CD4-positive, CD25-positive, alpha-beta regulatory T cell (primary cell): ENCODE data around the gene RAD51B. TPM values are rescaled to one million over a fixed set of nuclear protein-coding genes. Genes with fewer than 3 reads are reported as not detected.
A peak's percentile ranks its signal among the peaks of the same experiment; 100 is the strongest.

Experiments
- ATAC-seq, 2 donors: fragments of 150-1000 bp; cut with Tn5 transposase; one replicate each; pipeline ENCODE4 v1.10.0; 2021; ENCODE audit warnings: low read depth in 2 of 2, moderate number of reproducible peaks in 2 of 2, moderate library complexity in 1 of 2
- DNase-seq, 3 donors: peaks; one replicate each; pipeline versions ENCODE4 v3.0.0 to v3.0.0-alpha.2; 2012 to 2022; ENCODE audit warnings: mixed read lengths in 1 of 3
- H3K27ac ChIP-seq: one replicate; pipeline ENCODE4 v1.7.0; 2013; ENCODE audit warnings: mild to moderate bottlenecking, low read length; ENCODE audit not compliant: insufficient read depth, poor library complexity, severe bottlenecking
- H3K27me3 ChIP-seq: one replicate; pipeline ENCODE4 v1.7.0; 2013; ENCODE audit warnings: low read length; ENCODE audit not compliant: control insufficient read depth, insufficient read depth
- H3K36me3 ChIP-seq: one replicate; pipeline ENCODE4 v1.7.0; 2013; ENCODE audit warnings: mild to moderate bottlenecking, low read length, moderate library complexity; ENCODE audit not compliant: control insufficient read depth, insufficient read depth
- H3K4me1 ChIP-seq: 2 replicates; pipeline ENCODE4 v1.7.0; 2013; ENCODE audit warnings: mild to moderate bottlenecking, low read length; ENCODE audit not compliant: insufficient read depth, control insufficient read depth, poor library complexity, severe bottlenecking
- H3K4me3 ChIP-seq: one replicate; pipeline ENCODE4 v1.7.0; 2013; ENCODE audit warnings: low read depth, mild to moderate bottlenecking, low read length, moderate library complexity
- H3K9me3 ChIP-seq, 2 experiments: 1 replicate in 1 of 2; 2 replicates in 1 of 2; pipeline ENCODE4 v1.7.0; 2013; ENCODE audit warnings: low read length in 2 of 2, mild to moderate bottlenecking in 1 of 2, moderate library complexity in 1 of 2; ENCODE audit not compliant: control insufficient read depth in 2 of 2
- H3K27ac Mint-ChIP-seq, 3 donors: one replicate each; pipeline ENCODE4 v1.8.0; 2020 to 2022; ENCODE audit warnings: mild to moderate bottlenecking in 3 of 3, mixed read lengths in 3 of 3, moderate library complexity in 2 of 3
- H3K27me3 Mint-ChIP-seq: one replicate; pipeline ENCODE4 v1.8.0; 2022; ENCODE audit warnings: mild to moderate bottlenecking, mixed read lengths
- H3K36me3 Mint-ChIP-seq: one replicate; pipeline ENCODE4 v1.8.0; 2020; ENCODE audit warnings: mixed read lengths
- H3K4me1 Mint-ChIP-seq, 4 donors: one replicate each; pipeline ENCODE4 v1.8.0; 2020 to 2022; ENCODE audit warnings: mixed read lengths in 4 of 4, mild to moderate bottlenecking in 1 of 4
- H3K4me3 Mint-ChIP-seq, 4 donors: one replicate each; pipeline ENCODE4 v1.8.0; 2020 to 2022; ENCODE audit warnings: mild to moderate bottlenecking in 4 of 4, mixed read lengths in 4 of 4, moderate library complexity in 3 of 4
- H3K9me3 Mint-ChIP-seq, 7 donors: one replicate each; pipeline ENCODE4 v1.8.0; 2020 to 2022; ENCODE audit warnings: mixed read lengths in 7 of 7, mild to moderate bottlenecking in 3 of 7, moderate library complexity in 2 of 7
- polyA plus RNA-seq, 4 donors: library from polyadenylated mRNA; unstranded; fragments of 300-500 nt; fragmentation: Illumina TruSeq; gene quantifications; one replicate each; pipeline ENCODE4 v1.2.3, GENCODE V29; 2021
- total RNA-seq: library from RNA; stranded (reverse); gene quantifications from one replicate; pipeline ENCODE4 v1.2.3, GENCODE V29; 2022

Gene RAD51B
- total and polyA plus RNA-seq, 5 donors from 2014 or later, result 19.1 to 40.2 (median 28.1) TPM

- ATAC-seq (no peak), DNase-seq (no peak)
- Histone ChIP-seq H3K4me1 (no peaks in the 10 kb centered on the region), H3K27ac (no peak overlapping the region), H3K36me3 (no peaks in the 10 kb centered on the region), H3K4me3 (no peak overlapping the region), H3K27me3 (no peaks in the 10 kb centered on the region), H3K9me3 (no peaks in the 10 kb centered on the region)
- no peaks in the 10 kb centered on the region for H3K27me3 Mint-ChIP-seq
- peaks cover 7% of the 10 kb centered on the region for H3K36me3 Mint-ChIP-seq
- peaks cover 0 to 1% (median 0%) of the 10 kb centered on the region in 7 donors for H3K9me3 Mint-ChIP-seq
- H3K4me3 Mint-ChIP-seq, result no peak overlapping the region
- H3K4me1 Mint-ChIP-seq, result peaks cover 0 to 10% (median 0%) of the 10 kb centered on the region in 4 donors
- H3K27ac Mint-ChIP-seq, result no peak overlapping the region
Observed at GRCh38 chr14:68446243-68447040, 626.9 kb downstream of the RAD51B start.

GRCh38 chr14:68447581-68448251 is 628.1 kb downstream of the RAD51B start:
- peak overlapping the region in 1 of 3 donors; percentile 79 for H3K27ac Mint-ChIP-seq
- Histone ChIP-seq H3K27ac (no peak overlapping the region), H3K4me1 (no peaks in the 10 kb centered on the region), H3K36me3 (no peaks in the 10 kb centered on the region), H3K4me3 (no peak overlapping the region), H3K27me3 (no peaks in the 10 kb centered on the region), H3K9me3 (no peaks in the 10 kb centered on the region)
- H3K9me3 Mint-ChIP-seq, result peaks cover 0 to 1% (median 0%) of the 10 kb centered on the region in 7 donors
- DNase-seq (no peak), ATAC-seq (no peak)
- no peaks in the 10 kb centered on the region for H3K27me3 Mint-ChIP-seq
- peaks cover 0 to 10% (median 0%) of the 10 kb centered on the region in 4 donors for H3K4me1 Mint-ChIP-seq
- H3K4me3 Mint-ChIP-seq, result no peak overlapping the region
- peaks cover 4% of the 10 kb centered on the region for H3K36me3 Mint-ChIP-seq

- Mint-ChIP-seq H3K4me1 (peaks cover 0 to 14% (median 4%) of the 10 kb centered on the region in 4 donors), H3K27ac (peak overlapping the region in 1 of 3 donors; percentile 79), H3K9me3 (peaks cover 0 to 1% (median 0%) of the 10 kb centered on the region in 7 donors), H3K36me3 (peaks cover 4% of the 10 kb centered on the region), H3K4me3 (no peak overlapping the region), H3K27me3 (no peaks in the 10 kb centered on the region)
- ATAC-seq (no peak), DNase-seq (no peak)
- no peaks in the 10 kb centered on the region for H3K4me1 ChIP-seq
- no peak overlapping the region for H3K27ac ChIP-seq
- H3K36me3 ChIP-seq, result no peaks in the 10 kb centered on the region
- no peaks in the 10 kb centered on the region for H3K27me3 ChIP-seq
- no peak overlapping the region for H3K4me3 ChIP-seq
- H3K9me3 ChIP-seq, result no peaks in the 10 kb centered on the region
Observed at GRCh38 chr14:68448252-68448902, 628.8 kb downstream of the RAD51B start.

GRCh38 chr14:68449561-68450181 is 630.1 kb downstream of the RAD51B start:
- peak overlapping the region in 1 of 3 donors; percentile 37 for H3K27ac Mint-ChIP-seq
- H3K4me3 Mint-ChIP-seq, result no peak overlapping the region
- peaks cover 0 to 15% (median 7%) of the 10 kb centered on the region in 4 donors for H3K4me1 Mint-ChIP-seq

GRCh38 chr14:68450391-68451120 is 631.0 kb downstream of the RAD51B start:
- ATAC-seq (no peak), DNase-seq (no peak)
- Histone ChIP-seq H3K9me3 (peaks cover 0 to 8% of the 10 kb centered on the region in 2 experiments), H3K4me3 (no peak overlapping the region), H3K27me3 (no peaks in the 10 kb centered on the region), H3K36me3 (no peaks in the 10 kb centered on the region), H3K4me1 (no peaks in the 10 kb centered on the region), H3K27ac (no peak overlapping the region)
- no peak overlapping the region for H3K4me3 Mint-ChIP-seq
- no peak overlapping the region for H3K27ac Mint-ChIP-seq
- no peaks in the 10 kb centered on the region for H3K27me3 Mint-ChIP-seq
- peaks cover 0 to 15% (median 7%) of the 10 kb centered on the region in 4 donors for H3K4me1 Mint-ChIP-seq
- H3K36me3 Mint-ChIP-seq, result peaks cover 4% of the 10 kb centered on the region
- peaks cover 0 to 13% (median 0%) of the 10 kb centered on the region in 7 donors for H3K9me3 Mint-ChIP-seq

More at GRCh38 chr14:68449561-68450181, 630.1 kb downstream of the RAD51B start:
- H3K36me3 Mint-ChIP-seq, result peaks cover 4% of the 10 kb centered on the region
- no peaks in the 10 kb centered on the region for H3K4me1 ChIP-seq
- no peak overlapping the region for H3K4me3 ChIP-seq
- H3K9me3 Mint-ChIP-seq, result peaks cover 0 to 7% (median 1%) of the 10 kb centered on the region in 7 donors
- H3K27me3 ChIP-seq, result no peaks in the 10 kb centered on the region
- DNase-seq, result no peak
- H3K9me3 ChIP-seq, result peaks cover 0 to 2% of the 10 kb centered on the region in 2 experiments
- H3K27ac ChIP-seq, result no peak overlapping the region
- H3K36me3 ChIP-seq, result no peaks in the 10 kb centered on the region
- H3K27me3 Mint-ChIP-seq, result no peaks in the 10 kb centered on the region
- no peak for ATAC-seq

GRCh38 chr14:68451696-68452373 is 632.3 kb downstream of the RAD51B start:
- Mint-ChIP-seq H3K36me3 (peaks cover 4% of the 10 kb centered on the region), H3K27ac (no peak overlapping the region), H3K4me3 (no peak overlapping the region), H3K9me3 (peaks cover 0 to 13% (median 2%) of the 10 kb centered on the region in 7 donors), H3K4me1 (peaks cover 0 to 16% (median 11%) of the 10 kb centered on the region in 4 donors), H3K27me3 (no peaks in the 10 kb centered on the region)
- DNase-seq (no peak), ATAC-seq (no peak)
- no peaks in the 10 kb centered on the region for H3K27me3 ChIP-seq
- H3K4me3 ChIP-seq, result no peak overlapping the region
- H3K9me3 ChIP-seq, result peaks cover 0 to 8% of the 10 kb centered on the region in 2 experiments
- no peaks in the 10 kb centered on the region for H3K4me1 ChIP-seq
- no peaks in the 10 kb centered on the region for H3K36me3 ChIP-seq
- H3K27ac ChIP-seq, result no peak overlapping the region
